HepG2 (cell line): ENCODE results near the gene SCGB1D1. TPM values are rescaled to one million over a fixed set of nuclear protein-coding genes. Genes with fewer than 3 reads are reported as not detected.

ENCODE experiments used
- ATAC-seq: fragments of 200-7000 bp; cut with Tn5 transposase; 3 replicates; pipeline ENCODE4 v1.9.1; 2020; ENCODE audit warnings: mild to moderate bottlenecking, moderate library complexity
- BruUV-seq: library from RNA; stranded (reverse); fragments of 400-500 nt; replicated peaks from 2 replicates; lab custom pipeline; 2021; lab: Mats Ljungman, UMichigan
- CTCF ChIA-PET: fragments of 300-600 bp; formaldehyde crosslinking; extraction: SDS; loops from one replicate; lab custom pipeline; 2021; ENCODE audit warnings: low total read pairs, inconsistent platforms, low intra/inter-chr PET ratio; lab: Yijun Ruan, JAX
- POLR2A ChIA-PET: fragments of 350-600 bp; sonication (Branson Sonifier 250); formaldehyde crosslinking; loops from one replicate; lab custom pipeline; 2020; ENCODE audit warnings: antibody characterized with exemption, inconsistent platforms; lab: Yijun Ruan, JAX
- DNase-seq: peaks from one replicate; pipeline ENCODE4 v3.0.0-alpha.2; 2015; ENCODE audit warnings: low spot score
- FAIRE-seq: peaks from 3 replicates; lab custom pipeline; 2011; peaks lifted over from hg19 to GRCh38; lab: Jason Lieb, UNC
- H2AFZ ChIP-seq: one replicate; pipeline ENCODE4 v1.6.1; 2011; ENCODE audit warnings: low read length, inconsistent platforms
- H3K27ac ChIP-seq: fragments of 300-600 bp; 3 replicates; pipeline ENCODE4 v1.8.0; 2011; ENCODE audit warnings: mixed run types, mild to moderate bottlenecking, mixed read lengths, low read length, inconsistent platforms; ENCODE audit not compliant: insufficient read depth; ENCODE audit errors: extremely low read length
- H3K27me3 ChIP-seq, 2 experiments: fragments of 200-600 bp in 1 of 2; 2 replicates in 1 of 2; 3 replicates in 1 of 2; pipeline versions ENCODE4 v1.6.0 to v1.8.0; 2011; ENCODE audit warnings: low read length in 2 of 2, mild to moderate bottlenecking in 2 of 2, moderate library complexity in 2 of 2, inconsistent platforms in 1 of 2; ENCODE audit not compliant: insufficient read depth in 2 of 2, control insufficient read depth in 1 of 2
- H3K36me3 ChIP-seq, 2 experiments: fragments of 200-600 bp in 1 of 2; replicated peaks in 1 of 2; 2 replicates in 1 of 2; 3 replicates in 1 of 2; pipeline versions ENCODE4 v1.5.1 to v1.8.0; 2011; ENCODE audit warnings: low read length in 2 of 2, inconsistent platforms in 1 of 2; ENCODE audit not compliant: insufficient read depth in 2 of 2, control insufficient read depth in 1 of 2
- H3K4me1 ChIP-seq: 2 replicates; pipeline ENCODE4 v1.5.1; 2012; ENCODE audit warnings: low read length, inconsistent platforms; ENCODE audit not compliant: insufficient read depth
- H3K4me2 ChIP-seq: 2 replicates; pipeline ENCODE4 v1.6.0; 2011; ENCODE audit warnings: low read depth, low read length, inconsistent platforms
- H3K4me3 ChIP-seq, 3 experiments: fragments of 200-600 bp in 1 of 3; sonication (generic), shearing (Covaris generic) in 1 of 3; replicated peaks in 1 of 3; 2 replicates each; pipeline ENCODE4 v1.5.1; 2011 to 2016; ENCODE audit warnings: low read length in 3 of 3, inconsistent platforms in 2 of 3, low read depth in 2 of 3, mild to moderate bottlenecking in 2 of 3, control low read depth in 1 of 3, mixed read lengths in 1 of 3; ENCODE audit not compliant: insufficient read depth in 1 of 3
- H3K79me2 ChIP-seq: one replicate; pipeline ENCODE4 v1.6.1; 2011; ENCODE audit warnings: low read length, inconsistent platforms; ENCODE audit not compliant: insufficient read depth
- H3K9ac ChIP-seq: 2 replicates; pipeline ENCODE4 v1.6.0; 2011; ENCODE audit warnings: mild to moderate bottlenecking, low read depth, low read length, inconsistent platforms; ENCODE audit not compliant: insufficient read depth
- H3K9me3 ChIP-seq: 2 replicates; pipeline ENCODE4 v1.5.1; 2012; ENCODE audit warnings: mild to moderate bottlenecking, low read length
- H4K20me1 ChIP-seq: 2 replicates; pipeline ENCODE4 v1.6.0; 2011; ENCODE audit warnings: inconsistent platforms, mild to moderate bottlenecking, low read length, moderate library complexity; ENCODE audit not compliant: insufficient read depth
- CHCHD3 ChIP-seq: sonication (generic); formaldehyde crosslinking; IDR thresholded peaks from 2 replicates; pipeline ENCODE4 v1.8.0; 2022; ENCODE audit warnings: mild to moderate bottlenecking, missing genetic modification reagents, moderate library complexity
- DBP ChIP-seq: sonication (generic); formaldehyde crosslinking; IDR thresholded peaks from 2 replicates; pipeline ENCODE4 v1.4.0; 2020; ENCODE audit warnings: missing genetic modification reagents; ENCODE audit errors: not compliant biosample characterization
- EZH2 ChIP-seq: conservative IDR thresholded peaks from 2 replicates; pipeline ENCODE4 v1.6.1; 2012; ENCODE audit warnings: mild to moderate bottlenecking, low read depth, low read length, moderate library complexity
- FLYWCH1 ChIP-seq: sonication (generic); formaldehyde crosslinking; IDR thresholded peaks from 2 replicates; pipeline ENCODE4 v1.8.1; 2023; ENCODE audit warnings: mild to moderate bottlenecking, missing genetic modification reagents
- GABPA ChIP-seq, 2 experiments: IDR thresholded peaks; 2 replicates each; pipeline ENCODE4 v1.6.1; 2011 to 2016; ENCODE audit warnings: low read depth in 2 of 2, low read length in 1 of 2, missing biosample characterization in 1 of 2, missing genetic modification characterization in 1 of 2
- MAF1 ChIP-seq: sonication (generic); formaldehyde crosslinking; IDR thresholded peaks from 2 replicates; pipeline ENCODE4 v1.5.0; 2020; ENCODE audit warnings: missing genetic modification reagents, borderline replicate concordance
- RAD21 ChIP-seq: fragments of 450-650 bp; formaldehyde crosslinking; IDR thresholded peaks from 2 replicates; pipeline ENCODE4 v1.5.0; 2020; ENCODE audit warnings: mild to moderate bottlenecking
- RNF219 ChIP-seq: sonication (generic); formaldehyde crosslinking; IDR thresholded peaks from 2 replicates; pipeline ENCODE4 v1.5.0; 2020; ENCODE audit warnings: mild to moderate bottlenecking, missing genetic modification reagents
- SNAPC4 ChIP-seq: sonication (generic); formaldehyde crosslinking; IDR thresholded peaks from 2 replicates; pipeline ENCODE4 v1.4.0; 2020; ENCODE audit warnings: mild to moderate bottlenecking, missing genetic modification reagents
- THAP11 ChIP-seq: IDR thresholded peaks from 2 replicates; pipeline ENCODE4 v1.6.1; 2016; ENCODE audit warnings: missing biosample characterization, missing genetic modification reagents
- ZBTB21 ChIP-seq: sonication (generic); formaldehyde crosslinking; IDR thresholded peaks from 2 replicates; pipeline ENCODE4 v1.4.0; 2020; ENCODE audit warnings: missing genetic modification reagents
- ZC3H4 ChIP-seq: sonication (generic); formaldehyde crosslinking; IDR thresholded peaks from 2 replicates; pipeline ENCODE4 v1.4.0; 2020; ENCODE audit warnings: missing genetic modification reagents, borderline replicate concordance
- ZFY ChIP-seq: sonication (generic); formaldehyde crosslinking; IDR thresholded peaks from 2 replicates; pipeline ENCODE4 v1.4.0; 2020; ENCODE audit warnings: missing genetic modification reagents
- ZNF362 ChIP-seq: sonication (generic); formaldehyde crosslinking; IDR thresholded peaks from 2 replicates; pipeline ENCODE4 v1.4.0; 2020; ENCODE audit warnings: missing genetic modification reagents, mild to moderate bottlenecking, borderline replicate concordance
- ZNF572 ChIP-seq: sonication (generic); formaldehyde crosslinking; IDR thresholded peaks from 2 replicates; pipeline ENCODE4 v1.5.1; 2020; ENCODE audit warnings: mild to moderate bottlenecking, missing genetic modification reagents
- WGBS: methylation state at CpG from one replicate; pipeline ENCODE4 v1.1.6; 2017; ENCODE audit warnings: low lambda C conversion rate; 5-methylcytosine and 5-hydroxymethylcytosine counted together
- in situ Hi-C: cut with HindIII; loops from 2 replicates; pipeline ENCODE4 v1.10.0; 2017; ENCODE audit warnings: low pct_unique_long_range_greater_than_20kb; ENCODE audit not compliant: extremely low pct_ligation_motif_present
- intact Hi-C: fragments of 100-400 bp; cut with micrococcal nuclease; formaldehyde crosslinking; loops from one replicate; pipeline ENCODE4 v1.10.0; 2022; ENCODE audit not compliant: unreplicated experiment
- polyA plus RNA-seq, 8 experiments: library from polyadenylated mRNA; depleted of rRNA in 3 of 8; stranded (reverse) in 7 of 8; unstranded in 1 of 8; fragments of >200 nt; fragmentation: Illumina TruSeq in 4 of 8; extraction: Trizol in 4 of 8; gene quantifications; 2 replicates each; pipeline versions ENCODE4 v1.2.1 to v1.2.3, GENCODE V29; 2011 to 2016; ENCODE audit warnings: low read depth in 4 of 8, missing spikeins in 1 of 8, mixed read lengths in 1 of 8; ENCODE audit not compliant: insufficient read depth in 1 of 8
- total RNA-seq, 5 experiments: library from RNA; depleted of rRNA; stranded (reverse); fragments of >200 nt; fragmentation: Illumina TruSeq; extraction: Trizol; gene quantifications; 2 replicates each; pipeline ENCODE4 v1.2.3, GENCODE V29; 2016; ENCODE audit warnings: low read depth in 1 of 5

SCGB1D1 gene
- total and polyA plus RNA-seq, 2 of the 13 experiments (the other 11 are each of a cell fraction or from before 2014, with no cell fraction given): not detected

- no peak for TF ChIP-seq ZNF362 (CRISPR knock-in tag)
- no peak for TF ChIP-seq MAF1 (CRISPR knock-in tag)
- no peak for TF ChIP-seq SNAPC4 (CRISPR knock-in tag)
- no peak for TF ChIP-seq ZBTB21
- no peak for TF ChIP-seq CHCHD3
These were observed 23.6 kb upstream of the SCGB1D1 start (continued) for GRCh38 chr11:62166371-62166770.

- Histone ChIP-seq H3K79me2 (no peaks in the 10 kb centered on the region), H3K27me3 (peaks cover 0 to 39% of the 10 kb centered on the region in 2 experiments; a peak in 4 of 5 replicates), H3K9ac (no peak overlapping the region), H4K20me1 (no peaks in the 10 kb centered on the region), H2AFZ (no peak overlapping the region), H3K4me3 (no peak overlapping the region), H3K4me1 (no peaks in the 10 kb centered on the region), H3K4me2 (no peak overlapping the region), H3K27ac (no peak overlapping the region), H3K9me3 (no peaks in the 10 kb centered on the region), H3K36me3 (no peaks in the 10 kb centered on the region)
- BruUV-seq: no TSS peak
- intact Hi-C loops: no loop called here
- FAIRE-seq (no peak), ATAC-seq (peak; percentile 38; the same call in 1 of the 3 replicates), DNase-seq (no peak)
- in situ Hi-C loops: no loop called here
- 0% methylated on average over 6 of the region's 10 CpGs for WGBS
- CTCF ChIA-PET: interaction anchor here (1.2 kb wide), 1 partner anchor 156 kb away, joined by 4 read pairs; no protein-coding TSS in a partner anchor
- POLR2A ChIA-PET: no interaction called here
- TF ChIP-seq GABPA (IDR thresholded peaks at IDR 0.05; ENCODE audit: low read depth, low read length) (no peak), GABPA (CRISPR knock-in tag; IDR thresholded peaks at IDR 0.05; ENCODE audit: low read depth) (no peak), RNF219 (CRISPR knock-in tag) (no peak), EZH2 (no peak), THAP11 (CRISPR knock-in tag) (no peak), DBP (no peak), ZNF572 (CRISPR knock-in tag) (no peak), RAD21 (CRISPR knock-in tag) (no peak), ZFY (CRISPR knock-in tag) (peak; percentile 29; the same call in 1 of the 2 replicates), FLYWCH1 (CRISPR knock-in tag) (no peak), ZC3H4 (CRISPR knock-in tag) (no peak)
These were observed 20.6 kb upstream of the SCGB1D1 start for GRCh38 chr11:62169448-62169847.
